Breast epithelium (tissue), 3 donors: ENCODE measurements around the gene RPL26.
"Not testable (repeated sequence)": the region's sequence is repeated elsewhere in the genome, so short reads cannot be mapped to it uniquely, and the experiment has no call there.

Experiments
- CTCF ChIP-seq, 3 donors: fragments of 450-650 bp; IDR thresholded peaks; one replicate each; pipeline ENCODE4 v1.5.1; 2016 to 2017; ENCODE audit warnings: antibody characterized with exemption in 3 of 3, mild to moderate bottlenecking in 3 of 3, moderate library complexity in 3 of 3
- POLR2A ChIP-seq: fragments of 450-650 bp; IDR thresholded peaks from one replicate; pipeline ENCODE4 v1.6.1; 2016; ENCODE audit warnings: antibody characterized with exemption, mild to moderate bottlenecking, moderate library complexity
- POLR2AphosphoS5 ChIP-seq, 3 donors: sonication (generic); formaldehyde crosslinking; IDR thresholded peaks; one replicate each; pipeline ENCODE4 v1.6.1; 2017; ENCODE audit warnings: antibody characterized with exemption in 3 of 3

- not testable (repeated sequence) for TF ChIP-seq CTCF (IDR thresholded peaks at IDR 0.05); POLR2A; POLR2AphosphoS5 (IDR thresholded peaks at IDR 0.05)
Measured at GRCh38 chr17:8373856-8374255, 9.1 kb downstream of the RPL26 start.
